Adrenal gland (tissue), 12 donors: ENCODE data around the gene SERPINA3. TPM values are rescaled to one million over a fixed set of nuclear protein-coding genes. Genes with fewer than 3 reads are reported as not detected.

Experiments
- DNase-seq, 7 donors: peaks; one replicate each; pipeline ENCODE4 v3.0.0-alpha.2; 2019 to 2020
- H3K27ac ChIP-seq, 5 donors: fragments of 200-600 bp; sonication (generic) in 4 of 5; 1 replicate in 3 of 5; 2 replicates in 2 of 5; pipeline versions ENCODE4 v1.5.1 to v1.8.0; 2016 to 2020; ENCODE audit warnings: mild to moderate bottlenecking in 1 of 5
- H3K27me3 ChIP-seq: fragments of 200-600 bp; 2 replicates; pipeline ENCODE4 v1.8.0; 2021
- H3K36me3 ChIP-seq, 2 donors: fragments of 200-600 bp; replicated peaks in 1 of 2; 1 replicate in 1 of 2; 2 replicates in 1 of 2; pipeline versions ENCODE4 v1.5.1 to v1.8.0; 2018 to 2022
- H3K4me1 ChIP-seq, 2 donors: fragments of 200-600 bp; replicated peaks in 1 of 2; 1 replicate in 1 of 2; 2 replicates in 1 of 2; pipeline versions ENCODE4 v1.5.1 to v1.8.0; 2018 to 2021
- H3K4me3 ChIP-seq, 4 donors: fragments of 200-600 bp; sonication (generic) in 3 of 4; one replicate each; pipeline ENCODE4 v1.5.1; 2016 to 2018
- H3K9me3 ChIP-seq, 3 donors: fragments of 200-600 bp; sonication (generic) in 1 of 3; replicated peaks in 1 of 3; 1 replicate in 2 of 3; 2 replicates in 1 of 3; pipeline versions ENCODE4 v1.5.1 to v1.8.0; 2016 to 2021
- CTCF ChIP-seq, 6 experiments: fragments of 450-650 bp in 4 of 6; fragments of 200-600 bp in 2 of 6; sonication (generic) in 1 of 6; IDR thresholded peaks; 1 replicate in 5 of 6; 2 replicates in 1 of 6; pipeline versions ENCODE4 v1.5.1 to v1.8.0; 2016 to 2021; ENCODE audit warnings: antibody characterized with exemption in 6 of 6, mild to moderate bottlenecking in 2 of 6, moderate library complexity in 1 of 6
- POLR2A ChIP-seq, 2 donors: fragments of 450-650 bp; IDR thresholded peaks; one replicate each; pipeline ENCODE4 v1.6.1; 2017; ENCODE audit warnings: antibody characterized with exemption in 2 of 2, mild to moderate bottlenecking in 2 of 2, moderate library complexity in 1 of 2
- WGBS, 4 donors: extraction: QIAGEN DNeasy Blood & Tissue Kit in 2 of 4; methylation state at CpG; one replicate each; pipeline versions ENCODE4 v1.1.5 to v1.1.7; 2013 to 2017; 5-methylcytosine and 5-hydroxymethylcytosine counted together
- intact Hi-C, 2 donors: fragments of 100-400 bp; cut with DNase I; formaldehyde crosslinking; loops; one replicate each; pipeline versions ENCODE4 v1.14.1 to v1.15.0; 2022 to 2023
- polyA plus RNA-seq, 3 donors: library from polyadenylated mRNA; stranded (reverse); fragments of 200-250 nt in 2 of 3; fragments of 350-450 nt in 1 of 3; fragmentation: Illumina TruSeq in 1 of 3; extraction: RNeasy Lipid Tissue Mini Kit (QIAGEN cat#74804) in 1 of 3; gene quantifications; one replicate each; pipeline ENCODE4 v1.2.3, GENCODE V29; 2013 to 2014
- total RNA-seq, 9 donors: library from RNA; depleted of rRNA in 4 of 9; stranded (reverse); fragments of >200 nt in 4 of 9; fragments of 120-200 nt in 1 of 9; fragmentation: NEBNext Ultra II Directional in 1 of 9; extraction: Animal tissue kit (Norgen Biotek cat#: 25700) in 1 of 9; gene quantifications; one replicate each; pipeline versions ENCODE4 v1.1.0 to v1.2.4, GENCODE V29; 2013 to 2023
- donor health status: healthy with polysubstance abuse.
- donor health status: Bipolar disorder and iron deficiency.
- donor health status: DM: yes; HTN: yes; CAD: no.
- donor health status: DM: no; HTN: no; CAD: no.
- donor health status: DM: no; HTN: no; CAD: no.
- donor health status: DM: yes; HTN: yes; CAD: no.

SERPINA3 gene
- total and polyA plus RNA-seq, 12 donors: 2.5 to 245 (median 34.0) TPM

GRCh38 chr14:94643316-94644101 is 31.3 kb downstream of the SERPINA3 start:
- peak in 1 of 7 donors; percentile 39 for DNase-seq
- Histone ChIP-seq H3K4me3 (no peak overlapping the region), H3K9me3 (no peaks in the 10 kb centered on the region), H3K36me3 (no peaks in the 10 kb centered on the region), H3K27me3 (no peaks in the 10 kb centered on the region), H3K4me1 (peaks cover 0 to 4% of the 10 kb centered on the region in 2 donors), H3K27ac (no peak overlapping the region)
- WGBS, 4 donors: 84 to 92% (median 90%) methylated on average over 15 to 18 of the region's 18 CpGs
- no peak for TF ChIP-seq POLR2A (IDR thresholded peaks at IDR 0.05)
- TF ChIP-seq CTCF (IDR thresholded peaks at IDR 0.05): no peak
- intact Hi-C loops: no loop called here

- 85 to 92% (median 89%) methylated on average over 3 to 4 of the region's 4 CpGs for WGBS, 4 donors
- peak in 1 of 7 donors; percentile 21 for DNase-seq
- Histone ChIP-seq H3K27me3 (no peaks in the 10 kb centered on the region), H3K9me3 (peaks cover 0 to 5% (median 0%) of the 10 kb centered on the region in 3 donors), H3K27ac (no peak overlapping the region), H3K4me3 (no peak overlapping the region), H3K36me3 (no peaks in the 10 kb centered on the region), H3K4me1 (peaks cover 0 to 4% of the 10 kb centered on the region in 2 donors)
- TF ChIP-seq POLR2A (IDR thresholded peaks at IDR 0.05): no peak
- no peak for TF ChIP-seq CTCF (IDR thresholded peaks at IDR 0.05)
- intact Hi-C loops: no loop called here
These were observed 31.9 kb downstream of the SERPINA3 start for GRCh38 chr14:94644102-94644535.

- no peaks in the 10 kb centered on the region for H3K27me3 ChIP-seq
- H3K27ac ChIP-seq: no peak overlapping the region
- TF ChIP-seq POLR2A (IDR thresholded peaks at IDR 0.05): no peak
- TF ChIP-seq CTCF (IDR thresholded peaks at IDR 0.05): no peak
- 89 to 97% (median 93%) methylated on average over 2 of the region's 2 CpGs for WGBS, 4 donors
- intact Hi-C loops: no loop called here
- no peak overlapping the region for H3K4me3 ChIP-seq
- no peaks in the 10 kb centered on the region for H3K4me1 ChIP-seq
- H3K36me3 ChIP-seq: no peaks in the 10 kb centered on the region
- peak in 2 of 7 donors; percentile 3 to 14 for DNase-seq
- peaks cover 0 to 7% (median 0%) of the 10 kb centered on the region in 3 donors for H3K9me3 ChIP-seq
These were observed 33.9 kb downstream of the SERPINA3 start for GRCh38 chr14:94646066-94646465.

GRCh38 chr14:94646481-94646880 is 34.3 kb downstream of the SERPINA3 start:
- Histone ChIP-seq H3K4me1 (no peaks in the 10 kb centered on the region), H3K4me3 (no peak overlapping the region), H3K9me3 (peaks cover 0 to 7% (median 0%) of the 10 kb centered on the region in 3 donors), H3K27me3 (no peaks in the 10 kb centered on the region), H3K36me3 (no peaks in the 10 kb centered on the region), H3K27ac (no peak overlapping the region)
- intact Hi-C loops: no loop called here
- peak in 2 of 7 donors; percentile 8 to 17 for DNase-seq
- TF ChIP-seq POLR2A (IDR thresholded peaks at IDR 0.05) (no peak), CTCF (IDR thresholded peaks at IDR 0.05) (no peak)
- WGBS, 4 donors: 57 to 75% (median 61%) methylated on average over 5 of the region's 5 CpGs
